ENCODE data around the gene HDGF.

HDGF gene

DNA sequence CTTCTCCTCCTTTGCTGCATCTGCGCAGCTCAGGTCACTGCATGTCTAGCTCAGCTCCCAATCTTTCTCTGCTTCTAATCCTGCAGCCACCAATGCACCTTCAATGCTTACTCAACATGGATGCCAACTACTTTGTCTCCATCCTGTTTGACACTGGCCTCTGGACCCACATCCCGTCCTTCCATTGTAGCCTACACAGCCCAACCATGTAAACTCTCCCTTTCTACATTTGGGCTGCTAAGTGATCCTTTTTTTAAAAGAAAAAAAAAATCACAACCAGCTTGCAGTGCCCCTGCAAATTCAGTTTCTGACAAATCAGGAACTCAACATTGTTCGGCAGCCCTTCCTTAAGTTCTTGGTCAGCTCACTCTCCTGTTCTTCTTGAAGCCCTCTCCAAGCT, 36.6 kb downstream of the HDGF start:
- no peak for DNase-seq

DNA sequence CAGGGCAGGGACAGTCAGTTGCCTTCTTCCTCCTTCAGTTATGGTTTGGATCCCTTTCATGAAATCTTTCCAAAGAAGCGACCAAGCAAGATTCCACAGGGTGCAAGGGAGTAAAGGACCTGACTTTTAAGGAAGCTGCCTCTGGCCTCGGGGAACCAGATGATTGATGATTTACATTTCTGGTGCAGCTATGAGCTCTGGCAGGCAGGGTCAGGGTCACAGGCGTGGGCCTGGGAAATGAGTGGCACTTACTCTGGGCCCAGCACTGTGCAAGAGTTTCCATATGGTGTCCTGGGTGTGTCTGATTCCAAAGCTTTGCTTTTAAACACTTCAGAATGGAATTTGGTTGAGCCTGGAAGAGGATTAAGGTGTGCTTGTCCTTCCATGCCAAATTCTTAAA, 38.8 kb downstream of the HDGF start:
- DNase-seq, result no peak

DNA sequence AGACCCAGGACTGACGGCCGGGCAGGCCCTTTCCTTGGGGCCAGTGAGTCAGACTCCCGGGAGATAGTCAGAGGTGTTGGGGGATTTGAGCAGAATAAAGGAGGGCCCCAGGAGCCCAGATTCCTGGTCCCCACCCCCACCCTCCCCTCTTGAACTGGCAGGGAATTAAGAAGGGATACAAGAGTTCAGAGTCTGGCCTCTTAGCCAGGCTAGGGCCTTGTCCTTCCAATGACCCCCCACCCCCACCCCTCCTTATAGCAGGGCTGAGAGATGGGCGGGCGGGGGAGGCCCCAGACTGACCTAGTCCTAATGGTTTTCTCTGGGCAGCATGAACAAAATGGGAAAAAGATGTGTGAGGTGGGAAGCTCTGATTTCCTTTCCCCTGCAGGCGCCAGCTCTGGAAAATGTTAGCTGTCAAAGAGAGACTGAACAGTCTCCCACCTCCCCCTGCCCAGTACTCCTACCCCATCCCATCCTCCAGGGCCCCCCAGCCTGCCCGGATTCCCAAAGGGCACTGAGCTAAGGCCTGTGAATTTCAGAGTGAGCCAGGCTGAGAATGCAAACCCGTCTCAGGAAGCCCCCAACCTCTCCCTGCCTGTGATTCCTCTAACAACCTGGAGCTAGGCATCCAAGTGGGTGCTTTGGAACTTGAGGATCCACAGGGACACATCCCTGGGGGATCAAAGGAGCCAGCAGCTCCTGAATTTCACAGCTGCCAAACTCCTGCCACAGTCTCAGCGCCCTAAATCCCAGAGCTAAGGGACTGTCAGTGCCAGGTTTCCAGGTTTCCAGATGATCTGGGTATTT, 40.3 kb downstream of the HDGF start:
- no peak for DNase-seq

DNA sequence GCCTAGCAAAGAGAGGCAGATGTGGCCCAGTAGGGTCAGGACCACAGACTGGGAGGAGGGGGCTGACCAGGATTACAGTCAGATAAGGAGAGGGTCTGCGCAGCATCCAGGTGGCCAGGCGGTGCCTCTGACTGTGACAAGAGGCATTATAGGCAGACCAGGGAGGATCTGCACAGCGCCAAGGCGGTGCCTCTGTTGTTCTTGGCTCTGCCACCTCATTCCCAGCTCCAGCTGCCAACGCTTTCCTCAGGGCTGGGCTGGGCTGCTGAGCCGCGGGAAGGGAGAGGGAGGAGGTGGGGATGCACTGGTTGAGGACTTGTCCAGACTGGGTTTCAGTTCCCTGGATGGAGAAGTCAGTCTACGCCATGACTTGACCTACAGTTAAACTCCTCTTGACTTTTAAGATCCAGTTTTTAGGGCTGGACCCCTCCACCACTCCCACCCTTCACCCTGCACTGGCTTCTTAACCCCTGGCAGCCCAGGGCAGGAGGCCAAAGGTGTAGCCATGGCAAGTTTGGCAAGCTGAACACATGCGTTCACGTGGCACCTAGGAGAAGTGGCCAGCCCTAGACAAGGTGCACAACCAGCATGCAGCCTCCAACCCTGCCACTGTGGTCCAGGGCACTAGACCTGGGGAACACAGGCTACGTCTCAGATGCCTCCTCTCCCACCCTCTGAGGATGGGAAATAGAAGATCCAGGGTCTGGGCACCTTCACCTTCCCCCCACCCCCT, 41.6 kb downstream of the HDGF start:
- DNase-seq, result peak; percentile 13

DNA sequence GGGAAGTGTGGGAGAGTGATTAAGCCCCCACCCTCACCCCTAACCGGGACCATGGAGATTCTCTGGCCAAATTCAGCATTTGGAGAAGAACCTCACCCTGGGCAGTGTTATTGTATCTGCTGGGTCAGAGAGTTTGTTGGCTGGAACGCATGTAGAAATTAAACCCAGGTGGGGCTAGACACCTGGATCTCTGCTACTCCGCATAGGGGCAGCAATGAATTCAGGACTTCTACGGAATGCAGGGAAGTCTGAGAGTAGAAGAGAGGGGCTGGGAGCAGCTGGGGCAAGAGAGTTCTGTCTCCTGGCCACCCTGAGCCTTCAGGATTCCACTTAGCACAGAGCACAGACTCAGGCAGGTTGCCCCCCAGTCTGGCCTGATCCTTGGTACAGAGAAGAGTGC, 42.4 kb downstream of the HDGF start:
- no peak for DNase-seq

DNA sequence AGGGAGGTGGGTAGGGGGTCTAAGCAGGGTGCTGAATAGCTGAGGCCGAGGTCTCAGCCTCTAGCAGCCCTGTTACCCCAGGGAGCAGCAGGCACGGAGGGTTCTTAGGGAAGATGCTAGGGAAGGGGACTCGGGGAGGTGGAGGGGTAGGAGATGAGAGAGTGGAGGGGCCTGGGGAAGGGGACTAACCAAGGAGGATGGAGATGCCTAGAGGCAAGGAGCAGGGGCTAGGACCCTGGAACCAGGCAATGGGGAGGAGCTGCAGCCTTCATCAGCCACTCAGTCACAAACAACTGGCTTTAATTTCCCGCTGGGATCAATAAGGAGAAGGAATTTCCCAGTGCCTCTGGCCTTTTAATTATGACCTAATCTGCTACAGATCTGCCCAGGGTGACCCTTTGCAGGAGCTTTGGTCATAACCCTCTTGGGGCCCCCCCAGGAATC, 43.2 kb downstream of the HDGF start:
- DNase-seq, result no peak

DNA sequence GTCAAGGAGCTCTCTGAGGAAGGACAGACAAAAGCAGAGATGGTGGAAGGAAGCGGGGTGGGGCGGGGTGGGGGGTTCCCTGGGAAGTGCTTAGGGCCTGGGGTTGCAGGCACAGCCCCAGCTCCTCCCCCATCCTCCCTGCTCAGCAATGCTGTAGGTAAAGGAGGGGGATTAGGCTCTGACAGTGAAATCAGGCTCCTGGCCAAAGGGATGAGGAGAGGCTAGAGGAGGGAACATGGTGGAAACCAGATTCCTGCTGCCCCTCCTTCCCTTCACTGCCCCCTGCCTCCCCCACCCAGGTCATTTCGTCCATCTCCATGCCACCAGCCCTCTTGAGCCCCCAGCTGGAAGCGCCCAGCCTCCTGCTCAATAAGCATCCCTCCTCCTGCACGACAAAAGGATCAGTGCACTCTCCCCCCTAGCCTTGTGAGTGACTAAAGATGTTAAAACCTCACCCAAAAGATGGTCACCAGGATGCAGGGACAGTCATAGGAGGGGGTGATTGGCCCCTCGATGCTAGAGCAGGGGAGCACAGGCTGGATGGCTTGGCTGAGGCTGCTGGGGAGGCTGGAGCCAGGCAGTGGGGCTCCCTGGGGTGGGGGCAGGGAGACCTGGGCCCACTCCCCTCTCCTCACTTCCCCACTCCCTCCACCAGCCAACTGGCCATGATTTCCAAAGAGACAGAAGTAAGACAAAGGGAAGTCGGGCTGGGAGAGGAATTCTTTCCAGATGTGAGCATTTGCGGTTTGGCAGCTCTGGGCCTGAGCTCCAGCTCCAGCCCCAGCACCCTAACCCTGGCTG, 43.9 kb downstream of the HDGF start:
- DNase-seq, result no peak

DNA sequence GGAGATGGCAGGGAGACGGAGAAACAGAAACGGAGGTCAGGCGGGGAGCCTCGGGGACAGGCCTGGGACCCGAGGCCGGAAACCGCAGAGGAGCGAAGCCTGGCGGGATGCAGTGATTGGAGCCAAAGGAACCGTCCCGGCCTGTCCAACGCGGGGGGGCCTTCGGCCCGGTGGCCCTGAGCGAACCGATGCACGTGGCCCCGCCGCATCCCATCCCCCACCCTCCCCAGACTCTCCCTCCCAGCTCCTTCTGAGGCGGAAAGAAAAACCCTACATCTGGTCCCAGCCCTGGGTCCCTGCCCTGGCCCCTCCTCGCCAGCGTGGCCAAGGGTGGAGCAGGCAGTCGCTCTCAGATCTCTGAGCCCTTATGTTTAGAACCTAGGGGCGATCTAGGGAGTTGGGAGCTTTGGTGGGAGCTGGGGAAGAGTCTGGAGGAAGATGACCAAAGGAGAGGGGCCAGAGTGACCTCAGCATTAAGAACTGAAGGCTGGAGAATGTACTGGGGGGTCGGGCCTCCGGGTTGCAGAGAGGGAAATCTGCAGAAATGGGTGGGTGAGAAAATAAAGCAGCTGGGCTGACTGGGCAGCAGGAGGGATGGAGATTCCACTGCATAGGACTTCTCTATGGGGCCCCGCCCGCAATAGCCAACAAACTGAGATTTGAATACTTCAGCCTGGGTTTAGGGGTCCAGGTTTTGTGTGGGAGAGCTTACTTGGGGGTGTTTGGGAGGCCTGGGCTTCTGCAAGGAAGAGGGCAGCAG, 44.6 kb downstream of the HDGF start:
- no peak for DNase-seq

DNA sequence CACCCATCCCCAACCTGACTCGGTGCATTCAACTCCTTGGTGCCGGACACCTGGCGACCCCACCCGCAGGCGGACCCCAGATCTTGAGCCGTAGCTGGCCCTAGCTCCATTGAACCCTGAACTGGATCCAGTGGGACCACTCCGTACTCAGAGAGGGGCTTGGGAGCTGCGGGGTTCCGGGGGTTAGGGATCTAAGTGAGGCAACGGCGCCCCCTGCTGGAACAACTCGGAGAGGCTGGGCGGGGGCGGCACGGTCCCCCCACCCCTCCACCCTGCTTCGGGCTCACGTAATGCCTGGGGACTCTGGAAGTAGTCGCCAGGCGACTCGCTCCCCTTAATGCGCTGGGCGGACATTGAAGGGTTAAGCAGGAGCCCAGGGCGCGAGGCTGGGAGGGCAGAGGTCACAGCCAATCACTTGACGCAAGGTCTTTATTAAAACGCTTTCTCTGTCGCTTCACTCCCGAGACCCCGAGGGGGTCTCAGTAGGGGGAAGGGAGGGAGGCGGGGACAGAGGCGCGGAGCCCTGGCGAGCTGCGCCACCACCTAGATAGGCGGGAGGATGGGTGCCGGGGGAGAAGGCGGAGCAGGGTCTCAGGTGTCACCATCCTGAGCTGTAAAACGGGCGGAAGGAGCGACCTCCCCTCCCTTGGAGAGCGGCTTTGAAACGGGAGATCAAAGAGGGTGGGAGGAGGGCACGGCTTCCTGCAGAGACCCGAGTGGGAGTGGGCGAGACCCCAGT, 45.4 kb downstream of the HDGF start:
- peak; percentile 19 for DNase-seq

DNA sequence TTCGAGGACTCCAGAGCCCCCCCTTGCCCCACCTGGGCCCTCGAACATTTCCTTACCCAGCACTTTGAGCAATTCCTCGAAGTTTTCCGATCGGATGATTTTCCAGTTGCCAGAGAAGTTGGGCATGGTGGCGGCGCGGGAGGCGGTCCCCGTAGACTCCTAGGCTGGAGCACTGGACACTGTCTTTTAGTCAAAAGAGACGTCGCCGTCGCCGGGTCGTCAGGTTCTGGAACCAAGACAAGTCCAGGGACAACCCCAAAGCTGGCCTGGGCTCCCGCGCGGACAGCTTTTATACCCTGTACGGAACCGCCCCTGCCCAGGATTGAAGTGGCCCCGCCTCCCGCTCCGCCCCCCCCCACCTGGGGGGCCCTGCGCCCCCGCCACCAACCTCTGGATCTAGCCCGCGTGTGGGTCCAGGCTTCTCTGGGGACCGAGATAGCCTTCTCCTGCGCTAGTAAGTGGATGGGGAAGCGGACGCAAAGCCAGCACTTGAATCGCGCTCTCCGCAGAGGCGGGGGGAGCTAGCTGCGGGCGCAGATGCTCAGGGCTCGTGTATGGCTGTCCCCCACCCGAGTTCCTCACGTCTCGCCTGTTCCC, 46.1 kb downstream of the HDGF start, which contains the start of gene CRABP2:
Gene CRABP2, minus strand, starts transcription at position 263 of the 597 bp plus-strand sequence. Its CDS starts 137 bp downstream, at position 126.
- DNase-seq, result no peak

DNA sequence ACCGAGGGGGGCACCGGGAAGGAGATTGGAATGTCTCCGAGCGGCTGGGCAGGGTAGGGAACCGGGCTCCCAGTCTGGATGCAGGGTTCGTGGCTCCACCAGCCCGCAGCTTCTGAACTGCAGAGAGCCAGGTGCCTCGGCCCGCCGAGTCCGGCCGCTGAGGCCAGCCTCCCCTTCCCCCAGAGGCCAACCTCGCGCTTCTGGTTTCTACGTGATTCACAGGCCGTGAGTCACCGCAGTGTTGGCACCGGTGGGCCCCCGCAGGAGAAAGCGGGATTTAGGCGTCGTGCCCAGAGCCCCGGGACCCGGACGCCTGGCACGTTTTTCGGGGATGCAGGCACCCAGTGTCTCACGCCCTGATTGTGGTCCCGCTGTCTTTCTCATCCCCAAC, 46.5 kb downstream of the HDGF start:
- DNase-seq, result no peak

DNA sequence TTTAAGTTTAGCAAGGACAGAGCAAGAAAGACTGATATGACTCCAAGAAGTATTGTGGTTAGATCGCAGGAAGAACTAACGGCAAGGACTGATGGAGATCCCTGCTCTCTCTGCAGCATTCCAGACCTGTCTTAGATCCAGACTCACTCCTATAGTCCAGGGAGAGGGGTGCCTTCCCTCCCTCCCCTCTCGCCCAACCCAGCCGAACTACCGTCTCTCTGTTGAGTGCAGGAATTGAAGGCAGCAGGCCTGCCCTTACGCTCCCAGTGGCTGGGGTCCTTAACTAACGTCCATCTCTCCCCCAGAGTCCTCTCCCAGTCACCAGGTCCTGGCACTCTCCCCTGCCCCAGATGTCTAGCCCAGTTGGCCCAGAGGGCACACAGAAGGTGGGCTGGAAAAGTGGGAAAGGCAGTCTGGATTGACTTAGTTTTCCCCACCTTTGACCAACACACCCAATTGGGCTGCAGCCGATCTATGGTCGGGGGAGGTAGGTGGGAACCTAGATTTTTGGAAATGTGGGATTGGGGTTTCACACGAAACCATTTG, 47.2 kb downstream of the HDGF start:
- DNase-seq, result no peak

DNA sequence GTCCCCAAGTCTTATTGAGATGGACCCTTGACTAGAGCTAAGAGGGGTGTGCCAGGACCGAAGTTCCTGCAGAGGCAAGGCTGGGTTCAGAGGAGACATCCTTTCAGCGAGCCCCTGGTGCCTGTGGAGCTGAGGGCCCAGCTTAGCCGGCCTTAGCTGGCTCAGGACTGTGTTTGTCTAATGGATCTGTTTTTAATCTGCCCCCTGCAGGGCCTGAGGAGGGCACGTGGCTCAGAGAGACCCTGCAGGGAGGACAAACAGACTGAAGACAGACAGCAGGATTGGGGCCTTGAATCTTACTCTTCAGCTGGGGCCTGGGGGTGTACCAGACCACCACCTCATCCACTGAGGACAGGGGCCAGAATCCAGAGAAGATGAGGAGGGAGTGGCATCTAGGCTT, 47.7 kb downstream of the HDGF start:
- DNase-seq, result no peak

DNA sequence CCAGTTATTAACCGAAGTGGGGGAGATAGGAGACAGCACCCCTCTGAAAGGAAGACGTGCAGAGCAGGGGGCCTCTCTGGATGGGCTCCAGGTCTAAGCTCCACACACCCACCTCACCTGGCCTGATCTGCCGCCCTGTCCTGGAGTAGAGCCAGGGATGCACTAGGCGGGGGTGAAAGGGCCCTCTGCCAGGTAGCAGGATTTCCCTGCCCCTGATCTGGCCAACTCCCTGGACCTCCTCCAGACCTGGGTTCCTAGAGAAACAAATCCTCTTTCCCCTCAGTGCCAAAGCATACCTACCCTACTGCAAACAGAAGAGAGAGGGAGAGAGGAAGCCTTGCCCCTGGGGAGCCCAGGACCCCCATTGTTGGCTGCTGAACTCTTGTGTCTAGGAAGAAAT, 48.1 kb downstream of the HDGF start:
- DNase-seq, result no peak

DNA sequence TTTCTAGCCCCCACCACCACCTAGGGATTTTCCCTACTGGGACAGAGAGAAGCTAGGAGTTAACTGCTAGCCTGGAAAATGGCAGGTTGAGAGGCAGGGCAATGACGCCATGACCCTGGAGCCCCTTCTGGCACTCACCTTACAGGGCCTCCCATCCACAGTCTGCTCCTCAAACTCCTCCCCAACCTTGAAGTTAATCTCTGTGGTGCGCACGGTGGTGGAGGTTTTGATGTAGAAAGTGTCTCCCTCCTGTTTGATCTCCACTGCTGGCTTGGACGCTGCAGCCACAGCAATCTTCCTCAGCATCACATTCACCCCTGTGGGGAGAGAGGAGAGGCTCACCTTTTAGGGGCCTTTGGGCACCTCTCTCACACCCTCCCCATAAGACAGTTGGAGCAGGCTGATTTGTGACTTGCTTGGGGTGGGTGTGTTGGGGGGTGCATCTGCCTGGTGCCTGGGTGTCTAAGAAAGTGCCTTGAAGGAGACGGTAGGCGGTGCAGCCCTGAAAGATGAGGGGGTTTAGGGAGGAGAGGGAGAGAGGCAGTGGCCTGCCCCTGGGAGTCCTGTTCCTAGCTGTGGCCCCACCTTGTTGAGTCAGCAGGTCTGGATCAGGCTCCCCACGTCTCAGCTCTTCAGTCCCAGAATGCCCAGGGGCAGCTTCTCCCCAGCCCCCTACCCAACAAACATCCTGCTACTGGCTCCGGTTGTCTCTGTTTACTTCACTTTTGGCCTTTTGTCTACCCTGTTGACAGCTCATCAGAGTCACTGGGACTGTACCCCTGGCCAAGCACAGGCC, 50.5 kb downstream of the HDGF start:
- no peak for DNase-seq

DNA sequence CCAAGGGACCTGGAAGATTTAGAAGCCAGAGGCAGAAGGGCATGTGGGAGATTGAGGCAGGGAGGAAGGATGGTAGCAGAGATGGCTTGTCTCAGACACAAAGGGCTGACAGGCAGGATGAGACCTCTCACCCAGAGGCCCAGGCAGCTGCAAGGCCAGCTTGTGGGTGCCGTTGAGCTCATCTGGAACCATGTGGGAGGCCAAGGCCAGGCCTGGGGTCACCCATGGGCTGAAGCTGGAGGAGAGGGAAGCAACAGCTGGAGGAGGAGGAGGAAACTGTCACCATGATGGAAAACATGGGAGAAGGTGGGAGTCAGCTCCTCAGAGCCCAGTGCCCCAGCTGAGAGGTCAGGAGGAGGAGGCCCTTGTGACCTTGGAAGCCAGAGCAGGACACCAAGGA, 52.5 kb downstream of the HDGF start:
- DNase-seq, result no peak

DNA sequence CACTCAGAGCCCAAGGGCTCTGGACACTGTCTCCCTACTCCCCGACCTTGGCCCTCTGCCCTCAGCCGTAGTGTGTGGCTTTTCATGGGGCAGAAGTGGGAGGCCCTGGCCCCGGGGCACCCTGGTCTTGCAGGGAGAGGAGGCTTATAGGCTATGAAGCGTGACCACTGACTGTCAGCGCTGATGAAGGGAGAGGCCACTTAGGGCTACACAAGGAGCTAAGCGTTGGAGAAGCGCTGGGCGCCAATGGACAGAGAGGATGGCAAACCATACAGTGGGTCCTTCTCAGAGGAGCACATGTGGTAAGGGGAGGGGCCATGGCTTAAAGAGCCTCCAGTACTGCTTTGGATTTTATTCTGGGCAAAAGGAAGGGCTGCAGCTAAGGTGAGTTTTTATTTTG, 54.0 kb downstream of the HDGF start:
- DNase-seq, result no peak

DNA sequence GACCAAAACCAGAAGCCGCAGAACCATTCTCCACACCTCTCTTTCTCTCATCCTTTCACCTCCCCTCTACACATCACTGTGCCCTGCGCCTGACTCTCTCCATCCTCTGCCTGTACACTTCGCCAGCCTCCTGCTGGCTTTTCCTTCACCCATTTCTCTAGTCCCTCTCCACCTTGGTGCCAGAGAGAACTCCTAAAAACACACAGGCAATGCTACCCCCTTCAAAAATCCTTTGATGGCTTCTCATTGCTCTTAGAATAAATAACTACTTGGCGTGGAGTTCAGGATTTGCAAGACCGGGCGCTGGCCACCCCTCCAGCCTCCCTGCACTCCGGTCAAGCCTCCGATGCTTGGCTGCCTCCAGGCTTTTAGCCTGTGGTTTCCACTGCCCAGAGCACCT, 54.7 kb downstream of the HDGF start:
- no peak for DNase-seq

DNA sequence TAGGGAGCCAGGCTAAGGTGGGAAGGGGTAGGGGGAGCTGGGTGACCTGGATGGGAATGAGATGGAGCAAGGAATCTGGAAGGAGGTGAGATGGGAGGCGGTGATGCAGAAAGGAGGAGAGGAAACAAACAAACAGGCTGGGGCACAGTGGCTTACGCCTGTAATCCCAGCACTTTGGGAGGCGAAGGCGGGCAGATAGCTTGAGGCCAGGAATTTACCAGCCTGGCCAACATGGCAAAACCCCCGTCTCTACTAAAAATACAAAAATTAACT, 56.8 kb downstream of the HDGF start:
- DNase-seq, result no peak

DNA sequence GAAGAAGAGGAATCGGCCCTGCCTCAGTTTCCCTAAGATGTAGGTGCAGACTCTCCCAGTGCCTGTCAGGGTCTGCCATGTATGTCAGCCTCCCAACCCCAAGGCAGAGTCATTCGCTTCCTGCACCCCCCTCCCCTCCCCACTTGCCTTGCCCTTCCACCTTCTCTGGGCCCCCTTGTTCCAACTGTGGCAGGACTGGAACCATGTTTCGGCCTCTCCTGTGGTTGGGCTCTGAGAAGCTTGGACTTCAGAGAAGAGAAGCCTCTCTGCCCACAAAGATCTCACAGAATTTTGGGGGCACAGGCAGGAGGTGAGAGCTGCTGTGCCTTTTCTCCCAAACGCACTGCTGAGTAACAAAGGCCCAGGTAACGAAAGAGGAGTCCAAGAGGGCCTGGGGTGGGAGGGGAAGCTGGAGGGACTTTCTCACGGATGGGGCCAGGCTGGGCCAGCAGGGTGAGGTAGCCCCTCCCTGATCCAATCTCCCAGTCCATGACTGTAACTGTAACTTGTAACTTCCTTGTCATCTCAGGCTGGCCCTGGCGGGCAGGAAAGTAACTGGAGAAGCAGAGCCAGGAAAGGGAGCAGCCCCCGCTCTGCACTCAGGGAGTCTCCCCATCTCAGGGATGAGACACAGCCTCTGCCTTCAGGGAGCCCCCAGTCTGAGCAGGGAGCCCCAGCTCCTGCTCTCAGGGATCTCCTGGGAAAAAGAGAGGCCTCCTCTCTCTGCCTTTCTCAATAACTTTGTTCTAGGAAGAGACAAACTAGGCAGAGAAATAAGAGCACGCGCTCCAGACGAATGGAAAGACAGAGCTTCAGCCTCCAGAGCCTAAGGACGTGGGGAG, 57.4 kb downstream of the HDGF start:
- DNase-seq, result no peak

Data from midbrain (tissue), 1 donor.